SK-N-SH (cell line): Measurements from ENCODE around the gene SETD3. TPM values are rescaled to one million over a fixed set of nuclear protein-coding genes. Genes with fewer than 3 reads are reported as not detected.

Experiments used
- CTCF ChIA-PET: fragments of 300-600, 350-600 bp; formaldehyde crosslinking; extraction: SDS; loops from one replicate; lab custom pipeline; 2021; lab: Yijun Ruan, JAX
- POLR2A ChIA-PET: fragments of 350-600 bp; sonication (Branson Sonifier 250); formaldehyde crosslinking; extraction: SDS; loops from one replicate; lab custom pipeline; 2020; ENCODE audit warnings: antibody characterized with exemption, inconsistent platforms; lab: Yijun Ruan, JAX
- DNase-seq: peaks from one replicate; pipeline ENCODE4 v3.0.0; 2012
- H2AFZ ChIP-seq: fragments of 200-600 bp; sonication (generic); 2 replicates; pipeline ENCODE4 v1.8.1; 2016; ENCODE audit warnings: antibody characterized with exemption, mild to moderate bottlenecking, low read depth
- H3F3A ChIP-seq: fragments of 200-600 bp; sonication (generic); replicated peaks from 2 replicates; pipeline ENCODE3; 2016; ENCODE audit warnings: antibody characterized with exemption, mild to moderate bottlenecking; ENCODE audit not compliant: insufficient read depth
- H3K27ac ChIP-seq, 2 experiments: fragments of 200-500 bp in 1 of 2; fragments of 200-600 bp in 1 of 2; sonication (Bioruptor generic) in 1 of 2; sonication (generic), shearing (Covaris generic) in 1 of 2; 2 replicates each; pipeline versions ENCODE4 v1.5.1 to v1.6.1; 2014 to 2016; ENCODE audit warnings: low read depth in 2 of 2, inconsistent platforms in 1 of 2, low read length in 1 of 2, mild to moderate bottlenecking in 1 of 2, mixed read lengths in 1 of 2
- H3K27me3 ChIP-seq: fragments of 200-600 bp; sonication (generic), shearing (Covaris generic); 2 replicates; pipeline ENCODE4 v1.6.1; 2016; ENCODE audit warnings: mixed run types; ENCODE audit not compliant: insufficient read depth
- H3K36me3 ChIP-seq, 2 experiments: fragments of 200-500 bp in 1 of 2; fragments of 200-600 bp in 1 of 2; sonication (Bioruptor generic) in 1 of 2; sonication (generic) in 1 of 2; replicated peaks in 1 of 2; 2 replicates each; pipeline versions ENCODE3 to v1.5.1; 2014 to 2016; ENCODE audit warnings: low read length in 1 of 2, mild to moderate bottlenecking in 1 of 2; ENCODE audit not compliant: insufficient read depth in 2 of 2, control insufficient read depth in 1 of 2
- H3K4me1 ChIP-seq, 2 experiments: fragments of 200-500 bp in 1 of 2; fragments of 200-600 bp in 1 of 2; sonication (Bioruptor generic) in 1 of 2; sonication (generic), shearing (Covaris generic) in 1 of 2; 2 replicates each; pipeline versions ENCODE4 v1.5.1 to v1.6.1; 2014 to 2016; ENCODE audit warnings: low read depth in 1 of 2, low read length in 1 of 2, mixed run types in 1 of 2; ENCODE audit not compliant: insufficient read depth in 2 of 2, control insufficient read depth in 1 of 2
- H3K4me2 ChIP-seq: fragments of 200-600 bp; sonication (generic), shearing (Covaris generic); 2 replicates; pipeline ENCODE4 v1.6.1; 2017; ENCODE audit warnings: mixed run types
- H3K4me3 ChIP-seq, 2 experiments: fragments of 200-500 bp in 1 of 2; fragments of 200-600 bp in 1 of 2; sonication (Bioruptor generic) in 1 of 2; sonication (generic), shearing (Covaris generic) in 1 of 2; 2 replicates each; pipeline versions ENCODE4 v1.5.1 to v1.8.1; 2014 to 2016; ENCODE audit warnings: low read depth in 2 of 2, inconsistent platforms in 1 of 2, low read length in 1 of 2, mild to moderate bottlenecking in 1 of 2, mixed read lengths in 1 of 2, moderate library complexity in 1 of 2
- H3K79me2 ChIP-seq: fragments of 200-600 bp; sonication (generic); 2 replicates; pipeline ENCODE4 v1.8.1; 2017; ENCODE audit warnings: mild to moderate bottlenecking; ENCODE audit not compliant: insufficient read depth
- H3K9ac ChIP-seq: fragments of 200-600 bp; sonication (generic); 2 replicates; pipeline ENCODE4 v1.6.1; 2017; ENCODE audit warnings: mixed run types
- H3K9me2 ChIP-seq: fragments of 200-600 bp; sonication (generic); 2 replicates; pipeline ENCODE4 v1.6.1; 2017; ENCODE audit warnings: mixed run types
- H3K9me3 ChIP-seq: fragments of 200-600 bp; sonication (generic); 2 replicates; pipeline ENCODE4 v1.6.1; 2017; ENCODE audit warnings: mixed run types, mild to moderate bottlenecking, moderate library complexity
- H4K20me1 ChIP-seq: fragments of 200-600 bp; sonication (generic); 2 replicates; pipeline ENCODE4 v1.6.1; 2017; ENCODE audit warnings: mild to moderate bottlenecking, mixed run types; ENCODE audit not compliant: insufficient read depth
- CTCF ChIP-seq: fragments of 200-600 bp; sonication (generic); IDR thresholded peaks from 2 replicates; pipeline ENCODE4 v1.6.1; 2017; ENCODE audit warnings: antibody characterized with exemption, mild to moderate bottlenecking, moderate library complexity
- EP300 ChIP-seq, 2 experiments: IDR thresholded peaks; 2 replicates each; pipeline versions ENCODE4 v1.4.0 to v1.6.1; 2012; ENCODE audit warnings: borderline replicate concordance in 1 of 2, low read depth in 1 of 2, low read length in 1 of 2
- EZH2phosphoT487 ChIP-seq: fragments of 200-600 bp; sonication (generic); IDR thresholded peaks from 2 replicates; pipeline ENCODE4 v1.6.1; 2017; ENCODE audit warnings: low read depth, mixed run types, mild to moderate bottlenecking, antibody characterized with exemption, moderate library complexity, borderline replicate concordance
- FOSL2 ChIP-seq: IDR thresholded peaks from 2 replicates; pipeline ENCODE4 v1.4.0; 2012; ENCODE audit warnings: low read depth, mild to moderate bottlenecking, moderate library complexity, borderline replicate concordance
- FOXJ3 ChIP-seq: sonication (generic); formaldehyde crosslinking; IDR thresholded peaks from 2 replicates; pipeline ENCODE4 v1.5.1; 2020; ENCODE audit warnings: mild to moderate bottlenecking, missing genetic modification reagents
- GABPA ChIP-seq: IDR thresholded peaks from 2 replicates; pipeline ENCODE4 v1.4.0; 2012; ENCODE audit warnings: low read depth, mild to moderate bottlenecking
- GATA2 ChIP-seq: sonication (generic); formaldehyde crosslinking; IDR thresholded peaks from 2 replicates; pipeline ENCODE4 v1.5.0; 2020; ENCODE audit warnings: mild to moderate bottlenecking, missing genetic modification reagents
- JUND ChIP-seq: IDR thresholded peaks from 2 replicates; pipeline ENCODE4 v1.4.0; 2012
- MEF2A ChIP-seq: IDR thresholded peaks from 2 replicates; pipeline ENCODE4 v1.4.0; 2012; ENCODE audit warnings: low read depth, borderline replicate concordance
- MXI1 ChIP-seq: IDR thresholded peaks from 2 replicates; pipeline ENCODE4 v1.6.1; 2012; ENCODE audit warnings: mild to moderate bottlenecking, low read depth, low read length, improper control_type of control experiment
- NFIC ChIP-seq: IDR thresholded peaks from 2 replicates; pipeline ENCODE4 v1.4.0; 2012; ENCODE audit warnings: borderline replicate concordance
- NRF1 ChIP-seq: IDR thresholded peaks from 2 replicates; pipeline ENCODE4 v1.6.1; 2012; ENCODE audit warnings: low read depth, mild to moderate bottlenecking, low read length
- POLR2AphosphoS5 ChIP-seq: IDR thresholded peaks from 2 replicates; pipeline ENCODE4 v1.6.1; 2012; ENCODE audit warnings: low read depth, low read length
- RCOR1 ChIP-seq: fragments of 150-350 bp; IDR thresholded peaks from 2 replicates; pipeline ENCODE4 v1.6.1; 2017; ENCODE audit warnings: antibody characterized with exemption, low read length
- RXRA ChIP-seq: IDR thresholded peaks from 2 replicates; pipeline ENCODE4 v1.4.0; 2012; ENCODE audit warnings: low read depth, mild to moderate bottlenecking, borderline replicate concordance
- SIN3A ChIP-seq: IDR thresholded peaks from 2 replicates; pipeline ENCODE4 v1.6.1; 2012; ENCODE audit warnings: low read depth, mild to moderate bottlenecking, low read length, moderate library complexity, borderline replicate concordance
- SMC3 ChIP-seq: IDR thresholded peaks from 2 replicates; pipeline ENCODE4 v1.6.1; 2012; ENCODE audit warnings: low read depth, low read length, improper control_type of control experiment
- TEAD4 ChIP-seq: IDR thresholded peaks from 2 replicates; pipeline ENCODE4 v1.4.0; 2012; ENCODE audit warnings: mild to moderate bottlenecking, borderline replicate concordance; ENCODE audit not compliant: insufficient read depth
- USF2 ChIP-seq: fragments of 150-350 bp; IDR thresholded peaks from 2 replicates; pipeline ENCODE4 v1.6.1; 2017; ENCODE audit warnings: antibody characterized with exemption, low read length, low read depth, borderline replicate concordance
- YY1 ChIP-seq: IDR thresholded peaks from 2 replicates; pipeline ENCODE4 v1.4.0; 2012; ENCODE audit warnings: low read depth, mild to moderate bottlenecking
- WGBS: methylation state at CpG from one replicate; pipeline ENCODE4 v1.1.6; 2017; ENCODE audit warnings: low lambda C conversion rate; 5-methylcytosine and 5-hydroxymethylcytosine counted together
- polyA plus RNA-seq, 3 experiments: library from polyadenylated mRNA; depleted of rRNA; stranded (reverse); fragments of >200 nt; gene quantifications; 2 replicates each; pipeline ENCODE4 v1.2.3, GENCODE V29; 2012

The SETD3 gene
- polyA plus RNA-seq, 1 of the 3 experiments (the other 2 are of a cell fraction): 19.1 TPM

- H3K27me3 ChIP-seq: peaks cover 17% of the 10 kb centered on the region
- H3K4me2 ChIP-seq: no peak overlapping the region
- TF ChIP-seq GATA2: no peak
- no peak for TF ChIP-seq RXRA
- no peak overlapping the region for H3K4me3 ChIP-seq
- no peaks in the 10 kb centered on the region for H3K79me2 ChIP-seq
- no peak overlapping the region for H3K9ac ChIP-seq
- peaks cover 3% of the 10 kb centered on the region for H3F3A ChIP-seq
- H2AFZ ChIP-seq: no peak overlapping the region
- no peaks in the 10 kb centered on the region for H4K20me1 ChIP-seq
- no peaks in the 10 kb centered on the region for H3K36me3 ChIP-seq
- H3K9me2 ChIP-seq: no peaks in the 10 kb centered on the region
- CTCF ChIA-PET: interaction anchor here (0.9 to 3.0 kb wide), 3 partner anchors 11 to 34 kb away, joined by 3 to 14 read pairs (median 7); no protein-coding TSS in a partner anchor
- H3K9me3 ChIP-seq: no peaks in the 10 kb centered on the region
- no peaks in the 10 kb centered on the region for H3K4me1 ChIP-seq
- no peak for DNase-seq
- WGBS: 45% methylated on average over 16 of the region's 16 CpGs
- no peak overlapping the region for H3K27ac ChIP-seq
- POLR2A ChIA-PET: no interaction called here
Measured at GRCh38 chr14:99382071-99382470, 98.6 kb downstream of the SETD3 start.

GRCh38 chr14:99381688-99382060 is 99.0 kb downstream of the SETD3 start:
- no peaks in the 10 kb centered on the region for H3K9me3 ChIP-seq
- H3K79me2 ChIP-seq: no peaks in the 10 kb centered on the region
- H3K27me3 ChIP-seq: peaks cover 17% of the 10 kb centered on the region
- ChIA-PET CTCF (interaction anchor here (0.9 to 3.0 kb wide), 3 partner anchors 11 to 34 kb away, joined by 3 to 14 read pairs (median 7); no protein-coding TSS in a partner anchor), POLR2A (no interaction called here)
- H3F3A ChIP-seq: peaks cover 3% of the 10 kb centered on the region
- WGBS: 11% methylated on average over 5 of the region's 8 CpGs
- no peaks in the 10 kb centered on the region for H3K9me2 ChIP-seq
- H2AFZ ChIP-seq: no peak overlapping the region
- H3K4me3 ChIP-seq: no peak overlapping the region
- no peaks in the 10 kb centered on the region for H3K36me3 ChIP-seq
- no peak for DNase-seq
- no peak overlapping the region for H3K27ac ChIP-seq
- H3K4me1 ChIP-seq: no peaks in the 10 kb centered on the region
- H3K4me2 ChIP-seq: no peak overlapping the region
- no peaks in the 10 kb centered on the region for H4K20me1 ChIP-seq
- H3K9ac ChIP-seq: no peak overlapping the region
- TF ChIP-seq SIN3A: no peak
- no peak for TF ChIP-seq SMC3
- no peak for TF ChIP-seq YY1
- no peak for TF ChIP-seq EZH2phosphoT487
- TF ChIP-seq FOXJ3 (CRISPR knock-in tag): no peak
- TF ChIP-seq CTCF: no peak
- TF ChIP-seq TEAD4: no peak
- TF ChIP-seq NFIC: no peak
- TF ChIP-seq RCOR1: no peak
- TF ChIP-seq EP300 (IDR thresholded peaks at IDR 0.05; ENCODE audit: borderline replicate concordance in 1 of 2, low read depth in 1 of 2, low read length in 1 of 2): no peak
- TF ChIP-seq GABPA: no peak
- TF ChIP-seq USF2: no peak
- no peak for TF ChIP-seq FOSL2
- no peak for TF ChIP-seq JUND
- no peak for TF ChIP-seq POLR2AphosphoS5
- TF ChIP-seq GATA2: no peak
- TF ChIP-seq RXRA: no peak
- TF ChIP-seq NRF1: no peak
- no peak for TF ChIP-seq MEF2A
- TF ChIP-seq MXI1: no peak
